Cardiac atrium fibroblast (primary cell): ENCODE measurements around the gene MARCHF7. TPM values are rescaled to one million over a fixed set of nuclear protein-coding genes. Genes with fewer than 3 reads are reported as not detected.

Source experiments
- total RNA-seq: library from RNA; depleted of rRNA; stranded (reverse); fragments of >200 nt; gene quantifications from 2 replicates; pipeline ENCODE4 v1.2.3, GENCODE V29; 2015

MARCHF7 gene
- 64.1 and 67.6 TPM in 2 replicates for total RNA-seq

GRCh38 chr2:159712143-159712928 lies at the start of gene MARCHF7:
TSS of gene MARCHF7 (plus strand) at chr2:159712506. CDS start at chr2:159729023, 16,517 bp downstream.

Other genes with a start within 250 kb of the MARCHF7 start
- 16.1 and 22.0 TPM in 2 replicates for gene BAZ2B, start 96.0 kb upstream of the MARCHF7 start, total RNA-seq
- gene CD302, start 85.7 kb downstream of the MARCHF7 start, total RNA-seq: 19.6 and 31.8 TPM in 2 replicates
- 4.7 and 6.7 TPM in 2 replicates for gene LY75, start 192.2 kb downstream of the MARCHF7 start, total RNA-seq